ENCODE results near the gene ZNF24. TPM values are rescaled to one million over a fixed set of nuclear protein-coding genes. Genes with fewer than 3 reads are reported as not detected.

ZNF24 gene
- total and polyA plus RNA-seq, 2 experiments from 2014 or later, result 52.4 to 75.2 TPM

DNA sequence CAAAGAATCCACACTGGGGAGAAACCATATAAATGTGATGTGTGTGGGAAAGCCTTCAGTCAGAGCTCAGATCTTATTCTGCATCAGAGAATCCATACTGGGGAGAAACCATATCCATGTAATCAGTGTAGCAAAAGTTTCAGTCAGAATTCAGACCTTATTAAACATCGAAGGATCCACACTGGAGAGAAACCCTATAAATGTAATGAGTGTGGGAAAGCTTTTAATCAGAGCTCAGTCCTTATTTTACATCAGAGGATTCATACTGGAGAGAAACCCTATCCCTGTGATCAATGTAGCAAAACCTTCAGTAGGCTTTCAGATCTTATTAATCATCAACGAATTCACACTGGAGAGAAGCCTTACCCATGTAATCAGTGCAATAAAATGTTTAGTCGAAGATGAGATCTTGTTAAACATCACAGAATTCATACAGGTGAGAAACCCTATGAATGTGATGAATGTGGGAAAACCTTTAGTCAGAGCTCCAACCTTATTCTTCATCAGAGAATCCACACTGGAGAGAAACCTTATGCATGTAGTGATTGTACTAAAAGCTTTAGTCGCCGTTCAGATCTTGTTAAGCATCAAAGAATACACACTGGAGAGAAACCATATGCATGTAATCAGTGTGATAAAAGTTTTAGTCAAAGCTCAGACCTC lies 37.5 kb downstream of the ZNF24 start (continued):
- TF ChIP-seq, protein P1, sequence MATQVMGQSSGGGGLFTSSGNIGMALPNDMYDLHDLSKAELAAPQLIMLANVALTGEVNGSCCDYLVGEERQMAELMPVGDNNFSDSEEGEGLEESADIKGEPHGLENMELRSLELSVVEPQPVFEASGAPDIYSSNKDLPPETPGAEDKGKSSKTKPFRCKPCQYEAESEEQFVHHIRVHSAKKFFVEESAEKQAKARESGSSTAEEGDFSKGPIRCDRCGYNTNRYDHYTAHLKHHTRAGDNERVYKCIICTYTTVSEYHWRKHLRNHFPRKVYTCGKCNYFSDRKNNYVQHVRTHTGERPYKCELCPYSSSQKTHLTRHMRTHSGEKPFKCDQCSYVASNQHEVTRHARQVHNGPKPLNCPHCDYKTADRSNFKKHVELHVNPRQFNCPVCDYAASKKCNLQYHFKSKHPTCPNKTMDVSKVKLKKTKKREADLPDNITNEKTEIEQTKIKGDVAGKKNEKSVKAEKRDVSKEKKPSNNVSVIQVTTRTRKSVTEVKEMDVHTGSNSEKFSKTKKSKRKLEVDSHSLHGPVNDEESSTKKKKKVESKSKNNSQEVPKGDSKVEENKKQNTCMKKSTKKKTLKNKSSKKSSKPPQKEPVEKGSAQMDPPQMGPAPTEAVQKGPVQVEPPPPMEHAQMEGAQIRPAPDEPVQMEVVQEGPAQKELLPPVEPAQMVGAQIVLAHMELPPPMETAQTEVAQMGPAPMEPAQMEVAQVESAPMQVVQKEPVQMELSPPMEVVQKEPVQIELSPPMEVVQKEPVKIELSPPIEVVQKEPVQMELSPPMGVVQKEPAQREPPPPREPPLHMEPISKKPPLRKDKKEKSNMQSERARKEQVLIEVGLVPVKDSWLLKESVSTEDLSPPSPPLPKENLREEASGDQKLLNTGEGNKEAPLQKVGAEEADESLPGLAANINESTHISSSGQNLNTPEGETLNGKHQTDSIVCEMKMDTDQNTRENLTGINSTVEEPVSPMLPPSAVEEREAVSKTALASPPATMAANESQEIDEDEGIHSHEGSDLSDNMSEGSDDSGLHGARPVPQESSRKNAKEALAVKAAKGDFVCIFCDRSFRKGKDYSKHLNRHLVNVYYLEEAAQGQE (IDR thresholded peaks at IDR 0.05; ENCODE audit: unreplicated experiment), result no peak
- TF ChIP-seq NANOG (IDR thresholded peaks at IDR 0.05; ENCODE audit: borderline replicate concordance), result no peak
- TF ChIP-seq EZH2 (IDR thresholded peaks at IDR 0.05; ENCODE audit: low read depth, unreplicated experiment), result no peak
- TF ChIP-seq STAT1 (IDR thresholded peaks at IDR 0.05; ENCODE audit: unreplicated experiment), result no peak
- TF ChIP-seq, protein P2, sequence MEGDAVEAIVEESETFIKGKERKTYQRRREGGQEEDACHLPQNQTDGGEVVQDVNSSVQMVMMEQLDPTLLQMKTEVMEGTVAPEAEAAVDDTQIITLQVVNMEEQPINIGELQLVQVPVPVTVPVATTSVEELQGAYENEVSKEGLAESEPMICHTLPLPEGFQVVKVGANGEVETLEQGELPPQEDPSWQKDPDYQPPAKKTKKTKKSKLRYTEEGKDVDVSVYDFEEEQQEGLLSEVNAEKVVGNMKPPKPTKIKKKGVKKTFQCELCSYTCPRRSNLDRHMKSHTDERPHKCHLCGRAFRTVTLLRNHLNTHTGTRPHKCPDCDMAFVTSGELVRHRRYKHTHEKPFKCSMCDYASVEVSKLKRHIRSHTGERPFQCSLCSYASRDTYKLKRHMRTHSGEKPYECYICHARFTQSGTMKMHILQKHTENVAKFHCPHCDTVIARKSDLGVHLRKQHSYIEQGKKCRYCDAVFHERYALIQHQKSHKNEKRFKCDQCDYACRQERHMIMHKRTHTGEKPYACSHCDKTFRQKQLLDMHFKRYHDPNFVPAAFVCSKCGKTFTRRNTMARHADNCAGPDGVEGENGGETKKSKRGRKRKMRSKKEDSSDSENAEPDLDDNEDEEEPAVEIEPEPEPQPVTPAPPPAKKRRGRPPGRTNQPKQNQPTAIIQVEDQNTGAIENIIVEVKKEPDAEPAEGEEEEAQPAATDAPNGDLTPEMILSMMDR (conservative IDR thresholded peaks at IDR 0.05; ENCODE audit: low read depth in 2 of 2), result no peak

DNA sequence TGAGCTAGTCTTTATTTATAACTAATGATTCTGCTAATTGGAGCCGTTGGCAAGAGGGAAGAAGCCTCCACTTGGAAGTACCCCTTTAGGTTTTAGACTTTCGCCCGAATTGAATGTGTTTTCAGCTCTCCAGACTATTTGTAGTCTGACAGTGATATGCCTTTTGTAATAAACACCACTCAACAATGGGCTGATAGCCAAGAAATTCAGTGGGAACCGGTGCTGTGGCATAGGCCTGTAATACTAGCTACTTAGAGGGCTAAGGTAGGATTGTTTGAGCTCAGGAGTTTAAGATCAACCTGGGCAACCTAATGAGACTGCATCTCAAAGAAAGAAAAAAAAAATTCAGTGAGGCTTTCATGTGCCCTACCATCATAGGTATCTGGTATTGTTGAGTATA lies 40.6 kb downstream of the ZNF24 start:
- no peak overlapping the region for H2AFZ ChIP-seq
- no peaks in the 10 kb centered on the region for H3K27me3 Mint-ChIP-seq (ENCODE audit: insufficient read depth, low read depth, poor library complexity)
- no peak overlapping the region for H3K4me2 ChIP-seq
- H3K9me3 Mint-ChIP-seq, result peaks cover 62% of the 10 kb centered on the region
- ATAC-seq (no peak), DNase-seq (ENCODE audit: low spot score) (no peak)
- peaks cover 100% of the 10 kb centered on the region for H3K36me3 Mint-ChIP-seq (ENCODE audit: low read depth)
- H3K4me3 ChIP-seq, result no peak overlapping the region
- H3K9me2 ChIP-seq (ENCODE audit: insufficient read depth), result no peaks in the 10 kb centered on the region
- no peak overlapping the region for H3K27ac Mint-ChIP-seq
- no peaks in the 10 kb centered on the region for H3F3A ChIP-seq (replicated peaks; ENCODE audit: low read depth)
- no peaks in the 10 kb centered on the region for H3K4me1 Mint-ChIP-seq
- H3K4me3 Mint-ChIP-seq, result no peak overlapping the region
- peaks cover 42% of the 10 kb centered on the region for H3K36me3 ChIP-seq (ENCODE audit: insufficient read depth)
- no peak overlapping the region for H3K27ac ChIP-seq (ENCODE audit: low read depth)
- no peaks in the 10 kb centered on the region for H3K4me1 ChIP-seq (ENCODE audit: insufficient read depth)
- no peaks in the 10 kb centered on the region for H3K27me3 ChIP-seq (ENCODE audit: insufficient read depth)
- no peaks in the 10 kb centered on the region for H4K20me1 ChIP-seq (replicated peaks; ENCODE audit: insufficient read depth)
- H3K79me2 ChIP-seq (replicated peaks; ENCODE audit: insufficient read depth), result peaks cover 42% of the 10 kb centered on the region
- TF ChIP-seq EZH2phosphoT487 (IDR thresholded peaks at IDR 0.05; ENCODE audit: unreplicated experiment) (no peak), ZNF331 (CRISPR knock-in tag; IDR thresholded peaks at IDR 0.05; ENCODE audit: low read depth) (no peak), NANOG (IDR thresholded peaks at IDR 0.05; ENCODE audit: borderline replicate concordance) (no peak), EZH2 (IDR thresholded peaks at IDR 0.05; ENCODE audit: low read depth, unreplicated experiment) (no peak)
- TF ChIP-seq, protein P3, sequence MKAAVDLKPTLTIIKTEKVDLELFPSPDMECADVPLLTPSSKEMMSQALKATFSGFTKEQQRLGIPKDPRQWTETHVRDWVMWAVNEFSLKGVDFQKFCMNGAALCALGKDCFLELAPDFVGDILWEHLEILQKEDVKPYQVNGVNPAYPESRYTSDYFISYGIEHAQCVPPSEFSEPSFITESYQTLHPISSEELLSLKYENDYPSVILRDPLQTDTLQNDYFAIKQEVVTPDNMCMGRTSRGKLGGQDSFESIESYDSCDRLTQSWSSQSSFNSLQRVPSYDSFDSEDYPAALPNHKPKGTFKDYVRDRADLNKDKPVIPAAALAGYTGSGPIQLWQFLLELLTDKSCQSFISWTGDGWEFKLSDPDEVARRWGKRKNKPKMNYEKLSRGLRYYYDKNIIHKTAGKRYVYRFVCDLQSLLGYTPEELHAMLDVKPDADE (IDR thresholded peaks at IDR 0.05), result no peak
- TF ChIP-seq, protein P2 (conservative IDR thresholded peaks at IDR 0.05; ENCODE audit: low read depth in 2 of 2), result no peak
